Islet precursor cell (in vitro differentiated cells): ENCODE measurements around the gene NRF1.
A peak's percentile ranks its signal among the peaks of the same experiment; 100 is the strongest.

ENCODE experiments used
- DNase-seq: peaks from one replicate; pipeline ENCODE4 v3.0.0-alpha.2; 2018

Gene NRF1

DNA sequence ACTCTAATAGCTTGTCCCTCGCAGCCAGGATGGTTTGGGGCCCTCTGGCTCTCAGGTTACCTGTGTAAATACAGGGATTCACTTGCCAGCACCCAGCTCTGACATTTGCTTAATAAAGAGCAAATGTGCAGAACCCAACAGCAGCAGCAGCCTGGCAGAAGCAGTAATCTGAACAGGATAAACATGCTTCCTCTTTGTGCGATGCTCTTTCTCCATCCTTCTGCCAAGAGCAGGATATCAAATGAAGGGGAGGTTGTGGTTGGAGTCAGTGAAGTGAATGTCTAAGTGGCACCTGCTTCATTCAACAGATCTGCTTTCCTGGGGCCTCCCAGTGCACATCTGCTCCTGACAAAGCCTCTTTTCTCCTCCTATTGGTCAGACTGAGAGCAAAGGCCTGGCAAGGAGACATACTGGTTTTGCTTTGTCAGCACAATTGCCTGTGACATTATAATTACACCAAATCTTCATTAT, 130.3 kb downstream of the NRF1 start:
- DNase-seq, result no peak

GRCh38 chr7:129742256-129742655, 130.7 kb downstream of the NRF1 start:
- no peak for DNase-seq

- no peak for DNase-seq
Observed at GRCh38 chr7:129746857-129747529, 135.5 kb downstream of the NRF1 start.

GRCh38 chr7:129748356-129749109, 137.0 kb downstream of the NRF1 start:
- no peak for DNase-seq

DNA sequence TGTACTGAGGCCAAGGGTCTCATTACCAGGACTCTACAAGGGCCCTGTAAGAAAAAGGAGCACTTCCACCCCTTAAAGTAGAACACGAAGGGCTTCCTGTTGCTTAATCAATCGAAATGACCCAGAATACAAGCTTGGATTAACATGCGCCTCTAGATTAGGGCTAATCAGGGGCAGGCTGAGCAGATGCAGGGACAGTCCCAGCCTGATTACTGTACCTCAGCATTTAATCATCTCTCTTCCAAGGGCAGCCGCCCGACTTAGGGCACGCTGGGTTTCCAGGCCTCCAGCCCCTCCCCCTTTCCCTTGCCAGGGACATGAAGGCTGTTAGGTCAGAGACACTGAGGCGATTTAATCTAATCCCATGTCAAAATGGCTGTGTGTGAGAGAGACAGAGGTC, 138.6 kb downstream of the NRF1 start:
- no peak for DNase-seq

DNA sequence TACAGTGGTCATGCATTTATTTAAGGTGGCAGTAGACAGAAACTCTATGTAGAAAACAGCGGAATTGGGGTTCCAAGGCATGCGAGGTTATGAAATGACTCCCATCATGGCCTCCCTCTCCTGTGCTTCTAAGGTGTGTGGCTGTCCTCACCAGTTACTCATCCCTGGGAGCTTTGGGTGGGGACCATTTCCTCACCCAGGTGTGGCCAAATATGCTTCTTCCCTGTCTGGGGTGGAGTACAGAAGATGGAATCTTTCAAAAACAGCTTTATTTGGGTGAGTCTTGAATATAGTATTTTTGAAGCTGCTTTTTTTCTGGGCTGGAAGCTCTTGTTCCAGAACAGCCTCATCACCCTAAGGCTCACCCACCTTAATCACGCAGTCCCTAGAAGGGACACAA, 139.0 kb downstream of the NRF1 start:
- no peak for DNase-seq

DNA sequence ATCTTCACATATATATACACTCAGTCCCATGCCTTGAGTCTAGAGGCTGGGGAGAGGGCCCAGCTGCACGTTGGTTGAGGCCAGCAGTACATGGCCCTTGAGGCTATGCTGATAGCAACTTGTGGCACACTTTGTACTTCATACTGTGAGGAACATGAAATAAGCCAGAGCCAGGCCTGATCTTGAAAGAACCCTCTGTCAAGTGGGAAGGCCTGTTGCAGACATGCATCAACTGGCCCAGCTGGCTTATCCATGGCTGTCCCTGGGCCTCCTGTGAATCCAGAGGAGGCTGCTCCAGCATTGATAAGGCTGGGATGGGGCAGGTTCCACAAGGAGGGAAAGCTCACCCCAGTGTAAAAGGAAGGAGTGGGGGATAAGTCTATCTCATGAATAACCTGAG, 140.4 kb downstream of the NRF1 start:
- DNase-seq, result no peak

DNA sequence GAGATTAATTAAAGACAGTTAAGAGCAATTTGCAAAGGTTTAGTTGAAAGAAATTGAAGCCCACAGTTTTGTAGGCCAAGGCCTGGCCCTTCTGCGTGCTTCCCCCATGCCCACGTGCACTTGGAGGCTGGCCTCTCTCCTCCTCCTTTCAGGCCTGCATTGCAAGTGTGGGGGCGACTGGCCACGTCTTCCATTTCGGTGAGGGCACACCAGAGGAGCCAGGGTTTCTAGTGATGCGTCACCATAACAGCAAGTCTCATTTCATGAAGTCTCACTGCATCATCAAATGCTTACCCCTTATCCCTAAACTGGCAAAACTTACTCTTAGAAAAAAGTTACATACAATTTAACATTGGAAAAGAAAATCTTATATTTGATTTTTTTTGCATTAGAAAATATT, 141.2 kb downstream of the NRF1 start:
- DNase-seq, result no peak

DNA sequence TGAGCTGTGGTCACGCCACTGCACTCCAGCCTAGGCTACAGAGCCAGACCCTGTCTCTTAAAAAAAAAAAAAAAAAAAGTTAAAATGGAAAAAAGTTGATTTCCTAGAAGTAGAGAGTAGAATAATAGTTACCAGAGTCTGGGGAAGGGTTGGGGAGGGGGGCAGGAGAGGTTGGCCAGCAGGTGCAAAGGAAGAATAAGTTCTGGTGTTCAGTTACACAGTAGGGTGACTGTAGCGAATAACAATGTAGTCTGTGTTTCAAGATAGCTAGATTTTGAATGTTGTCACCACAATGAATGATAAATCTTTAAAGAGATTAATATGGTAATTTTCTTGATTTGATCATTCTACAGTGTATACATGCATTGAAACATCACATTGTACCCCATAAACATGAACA, 142.9 kb downstream of the NRF1 start:
- no peak for DNase-seq

- no peak for DNase-seq
Observed at GRCh38 chr7:129757991-129758390, 146.5 kb downstream of the NRF1 start.

GRCh38 chr7:129762387-129762969, 151.0 kb downstream of the NRF1 start:
- DNase-seq, result no peak

DNA sequence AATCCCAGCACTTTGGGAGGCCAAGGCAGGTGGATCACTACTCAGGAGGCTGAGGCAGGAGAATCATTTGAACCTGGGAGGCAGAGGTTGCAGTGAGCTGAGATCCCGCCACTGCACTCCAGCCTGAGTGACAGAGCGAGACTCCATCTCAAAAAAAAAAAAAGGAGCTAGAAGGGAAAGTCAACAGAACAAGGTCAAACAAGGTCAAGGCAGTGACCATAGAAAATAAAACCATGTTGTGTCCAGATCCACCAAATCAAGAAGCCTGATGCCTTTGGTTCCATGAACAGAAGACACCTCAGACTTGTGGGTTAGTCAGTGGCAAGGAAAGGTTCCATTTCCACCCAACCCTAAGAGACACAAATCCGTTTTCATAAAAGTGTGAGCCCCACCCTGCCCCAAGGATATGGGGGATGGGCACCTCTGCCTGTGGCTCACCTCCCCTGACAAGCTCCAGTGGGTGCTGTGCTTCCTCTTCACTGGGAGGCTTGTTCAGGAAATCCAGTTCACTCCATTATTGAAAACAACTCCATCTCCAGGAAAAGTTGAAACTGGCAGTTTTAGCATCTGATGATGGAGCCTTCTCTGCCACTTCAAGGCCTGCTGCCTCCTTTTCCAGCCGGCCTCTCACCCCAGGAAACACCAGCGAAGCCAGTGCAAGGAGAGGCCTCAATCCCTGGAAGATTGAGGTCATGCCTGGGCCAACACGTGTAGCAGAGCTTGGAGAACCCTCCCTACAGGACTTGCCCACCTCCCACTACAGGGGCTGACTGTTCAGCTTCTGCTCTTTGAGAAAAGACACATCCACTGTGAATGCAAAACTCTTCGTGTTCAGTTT, 152.9 kb downstream of the NRF1 start:
- DNase-seq, result no peak

GRCh38 chr7:129765352-129765751, 153.8 kb downstream of the NRF1 start:
- no peak for DNase-seq

DNA sequence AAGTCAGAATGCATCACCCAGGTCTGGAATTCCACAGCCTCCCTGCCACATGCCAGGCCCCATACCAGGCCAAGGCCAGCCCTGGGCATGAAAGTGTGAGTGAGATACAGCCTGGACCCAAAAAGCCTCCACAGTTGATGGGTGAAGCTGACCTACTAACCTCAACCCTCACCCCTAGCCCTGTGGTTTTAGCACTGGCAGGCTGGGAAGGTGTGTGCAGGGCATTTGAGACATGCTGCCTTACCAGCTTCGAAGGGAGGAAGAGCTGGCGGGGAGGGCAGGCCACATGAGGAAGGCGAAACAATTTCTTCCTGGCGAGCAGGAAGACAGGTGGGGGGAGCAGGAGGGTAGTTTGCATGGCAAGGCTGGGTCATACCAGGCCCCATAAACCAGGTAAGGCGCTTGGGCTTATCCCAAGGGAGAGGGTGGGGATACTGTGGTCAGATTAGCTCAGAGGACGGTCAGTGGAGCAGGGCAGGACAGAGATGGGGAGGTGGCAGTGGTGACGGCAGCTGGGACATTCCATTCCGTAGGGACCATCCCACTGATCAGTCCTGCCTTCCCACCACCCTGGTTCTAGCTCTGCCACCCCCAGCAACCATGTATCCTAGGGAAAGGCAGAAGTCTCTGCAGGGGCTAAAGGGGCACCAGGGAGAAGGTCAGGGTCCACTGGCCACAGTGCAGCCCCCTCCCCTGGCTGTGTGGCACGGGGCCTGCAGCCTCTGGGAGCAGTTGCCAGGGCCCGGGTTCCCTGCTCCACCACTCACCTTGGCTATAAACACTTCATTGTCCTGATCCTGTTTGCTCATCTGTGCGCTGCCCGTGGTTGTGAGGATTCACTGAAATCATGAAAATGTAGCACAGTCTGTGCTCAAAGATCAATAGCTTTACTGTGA, 155.8 kb downstream of the NRF1 start:
- no peak for DNase-seq

DNA sequence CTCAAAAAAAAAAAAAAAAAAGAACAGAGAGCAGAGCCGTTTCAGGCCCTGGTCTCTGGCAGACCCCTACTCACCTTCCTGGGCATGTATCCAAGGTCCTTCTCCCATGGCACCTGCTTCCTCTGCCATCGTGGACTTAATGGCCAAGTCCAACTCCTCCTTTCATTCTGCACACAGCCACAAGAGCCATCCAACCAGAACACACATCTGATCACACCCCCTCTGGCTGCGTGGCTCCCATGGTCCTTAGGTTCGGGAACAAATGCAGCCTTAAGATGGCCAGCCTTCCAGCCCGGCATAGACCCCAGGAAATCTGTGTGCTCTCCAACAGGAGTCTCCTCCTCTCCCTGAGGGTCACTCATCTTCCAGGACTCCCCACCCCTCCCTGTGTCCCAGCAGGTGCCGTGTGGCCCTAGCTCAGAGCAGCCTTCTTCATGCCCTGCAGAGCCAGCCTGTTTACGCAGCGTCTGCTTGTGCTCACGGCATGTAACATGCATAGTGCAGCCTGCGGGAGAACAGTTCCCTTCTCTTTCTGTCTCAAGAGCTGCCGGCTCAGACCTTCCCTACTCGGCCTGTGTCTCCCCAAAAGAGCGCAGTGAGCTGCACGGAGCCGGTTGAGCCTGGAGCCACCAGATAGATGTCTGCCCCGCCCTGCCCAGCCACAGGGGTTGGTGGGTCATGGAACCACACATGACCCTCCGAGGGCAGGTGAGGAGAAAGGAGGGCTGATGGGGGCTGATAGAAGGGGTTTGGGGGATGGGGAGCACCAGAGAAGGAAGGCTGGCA, 157.3 kb downstream of the NRF1 start:
- DNase-seq, result no peak

- no peak for DNase-seq
Observed at GRCh38 chr7:129769400-129769774, 157.9 kb downstream of the NRF1 start.

DNA sequence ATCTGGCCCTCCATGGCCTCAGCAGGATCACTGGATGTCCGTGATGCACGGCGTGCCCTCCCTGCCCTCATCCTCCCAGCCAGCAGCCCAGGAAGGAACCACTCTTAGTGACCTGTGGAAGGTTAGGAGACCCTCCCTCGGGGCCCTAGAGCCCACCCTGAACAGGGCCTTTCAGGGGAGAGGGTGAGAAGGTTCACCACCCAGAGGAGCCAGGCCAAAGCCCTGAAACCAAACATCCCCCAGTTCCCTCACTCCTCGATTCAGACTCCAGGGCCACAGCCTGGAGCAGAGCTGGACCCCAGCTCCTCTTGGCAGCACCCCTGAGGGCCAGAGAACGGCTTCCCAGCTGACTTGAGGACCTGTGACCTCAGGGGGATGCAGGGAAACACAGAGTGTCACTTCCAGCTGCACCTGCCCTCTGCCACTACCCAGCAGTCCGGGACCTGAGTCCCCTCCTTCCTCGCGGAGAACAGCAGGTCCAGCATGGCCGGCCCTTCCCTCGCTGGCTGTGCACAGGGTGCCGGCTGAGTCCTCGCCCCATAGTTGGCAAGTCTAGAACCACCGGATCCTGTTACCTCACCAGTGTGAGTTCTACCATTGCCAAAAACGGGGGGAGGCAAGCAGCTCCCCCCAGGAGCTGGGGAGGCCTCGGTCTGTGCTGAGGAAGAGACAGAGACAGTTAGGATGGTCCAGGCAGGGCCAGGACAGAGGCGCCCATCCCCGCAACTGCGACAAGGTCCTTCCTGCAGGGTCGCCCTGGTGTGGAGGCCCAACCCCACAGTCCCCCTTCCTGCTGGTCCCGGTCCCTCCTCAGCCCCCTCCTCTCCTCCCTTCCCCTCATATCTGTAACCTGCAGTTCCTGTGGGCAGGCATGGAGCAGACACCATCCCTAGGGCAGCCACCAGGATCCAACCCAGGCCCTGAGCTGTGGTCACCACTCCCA, 158.6 kb downstream of the NRF1 start:
- no peak for DNase-seq

DNA sequence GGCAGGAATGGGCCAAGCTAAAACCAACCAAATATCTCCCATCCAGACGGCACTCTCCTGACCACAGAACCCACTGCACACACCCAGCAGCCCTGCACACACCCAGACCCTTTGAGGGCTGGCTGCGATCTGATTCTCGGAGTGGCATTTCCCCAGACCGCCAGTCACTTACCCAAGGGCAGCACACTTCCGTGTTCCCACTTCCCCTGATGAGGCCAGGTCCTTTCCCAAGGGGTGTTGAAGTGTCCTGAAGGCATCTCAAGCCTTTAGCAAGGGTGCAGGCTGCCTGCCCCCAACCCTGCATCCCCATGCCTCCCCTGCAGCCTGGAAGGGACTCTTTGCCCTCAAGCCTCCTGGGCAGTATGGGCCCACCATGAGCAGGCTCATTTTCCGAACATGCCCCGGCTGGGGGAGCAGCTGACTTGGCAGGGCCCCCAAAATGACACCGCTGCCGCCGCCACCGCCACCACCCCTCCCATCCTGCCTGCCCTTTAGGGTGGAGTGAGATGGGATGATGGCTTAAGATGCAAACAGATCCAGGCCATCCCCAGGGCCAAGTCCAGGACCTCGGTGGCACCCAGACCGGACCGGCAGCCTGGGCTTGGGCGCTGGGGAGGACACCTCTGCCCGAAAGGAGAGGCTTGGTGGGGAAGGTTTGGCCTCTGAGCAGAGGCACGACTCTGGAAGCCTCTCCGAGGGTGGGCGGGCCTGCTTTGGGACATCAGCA, 159.8 kb downstream of the NRF1 start:
- DNase-seq, result no peak

DNA sequence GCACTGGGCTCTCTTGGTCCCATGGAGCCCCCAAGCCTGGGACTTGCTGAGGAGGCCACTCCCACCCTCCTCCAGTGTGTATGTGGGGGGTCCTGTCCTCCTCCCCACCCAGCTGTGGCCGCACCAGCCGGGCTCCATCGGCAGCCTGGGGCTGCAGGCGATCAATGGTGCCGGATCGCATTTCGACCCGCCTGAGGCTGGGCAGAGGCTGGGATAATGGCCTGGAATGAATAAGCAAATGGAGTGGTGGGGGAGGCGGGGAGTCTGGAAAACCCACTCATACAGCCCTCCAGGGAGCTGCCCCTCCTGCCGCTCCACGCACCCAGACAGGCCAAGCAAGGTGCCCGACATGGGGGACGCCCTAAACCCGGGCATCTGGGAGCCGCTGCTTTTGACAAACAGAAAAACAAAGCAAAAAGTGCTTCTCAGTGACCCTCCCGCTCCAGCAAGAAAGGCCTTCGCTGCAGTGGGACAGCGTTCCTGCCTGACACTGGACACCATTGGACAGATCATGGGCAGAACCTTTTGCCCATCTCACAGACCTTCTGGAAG, 160.5 kb downstream of the NRF1 start:
- peak; percentile 70 for DNase-seq
